Suppressor macrophage treated with lipopolysaccharide for 1 hour (primary cell): Measurements from ENCODE around the gene PLD3.
A peak's percentile ranks its signal among the peaks of the same experiment; 100 is the strongest.
"Not testable (repeated sequence)": the region's sequence is repeated elsewhere in the genome, so short reads cannot be mapped to it uniquely, and the experiment has no call there.

Experiments used
- DNase-seq, 3 donors: peaks; one replicate each; pipeline ENCODE4 v3.0.0-alpha.2; 2020 to 2022

The PLD3 gene

GRCh38 chr19:40390084-40390742, 41.7 kb downstream of the PLD3 start, which contains the start of gene HIPK4:
Gene HIPK4 (minus strand): TSS chr19:40390181. CDS start chr19:40389902, 279 bp downstream.
- DNase-seq = no peak

- no peak for DNase-seq
These were observed 43.6 kb downstream of the PLD3 start for GRCh38 chr19:40392123-40392522.

GRCh38 chr19:40392894-40393517, 44.5 kb downstream of the PLD3 start:
- no peak for DNase-seq

GRCh38 chr19:40393894-40394815, 45.7 kb downstream of the PLD3 start:
- DNase-seq = no peak

GRCh38 chr19:40394816-40395210, 46.3 kb downstream of the PLD3 start:
- DNase-seq = no peak

- no peak for DNase-seq
These were observed 47.5 kb downstream of the PLD3 start for GRCh38 chr19:40395956-40396355.

GRCh38 chr19:40396886-40397567, 48.5 kb downstream of the PLD3 start:
- DNase-seq = no peak

GRCh38 chr19:40397568-40397906, 49.0 kb downstream of the PLD3 start:
- no peak for DNase-seq

GRCh38 chr19:40398417-40399131, 50.1 kb downstream of the PLD3 start:
- peak; percentile 65 to 85 (median 65) for DNase-seq

GRCh38 chr19:40400559-40400958, 52.1 kb downstream of the PLD3 start:
- no peak for DNase-seq

GRCh38 chr19:40403262-40403984, 54.9 kb downstream of the PLD3 start:
- DNase-seq = peak; percentile 88 to 97 (median 94)

GRCh38 chr19:40407714-40408597, 59.5 kb downstream of the PLD3 start:
- DNase-seq = no peak

- not testable (repeated sequence) for DNase-seq
These were observed 60.1 kb downstream of the PLD3 start for GRCh38 chr19:40408598-40408925.

GRCh38 chr19:40410030-40410389, 61.5 kb downstream of the PLD3 start:
- DNase-seq = no peak

- DNase-seq = no peak
These were observed 62.8 kb downstream of the PLD3 start for GRCh38 chr19:40411125-40411842.

- no peak for DNase-seq
These were observed 63.5 kb downstream of the PLD3 start for GRCh38 chr19:40411958-40412499.

GRCh38 chr19:40412866-40413265, 64.4 kb downstream of the PLD3 start:
- DNase-seq = no peak

GRCh38 chr19:40413291-40413845, 64.9 kb downstream of the PLD3 start, which contains the start of gene PRX:
Gene PRX (minus strand): TSS chr19:40413378. CDS start chr19:40407932, 5,446 bp downstream.
- DNase-seq = no peak
